ENCODE results near the gene ZBTB42. TPM values are rescaled to one million over a fixed set of nuclear protein-coding genes. Genes with fewer than 3 reads are reported as not detected.

ZBTB42 gene
- total RNA-seq, 1 donor from 2014 or later, result 2.4 TPM

- Mint-ChIP-seq H3K36me3 (ENCODE audit: low read depth, unreplicated experiment) (peaks cover 27% of the 10 kb centered on the region), H3K9me3 (ENCODE audit: unreplicated experiment) (no peaks in the 10 kb centered on the region)
These were observed 25.8 kb upstream of the ZBTB42 start for GRCh38 chr14:104775073-104775489.

GRCh38 chr14:104776481-104776880 lies 24.4 kb upstream of the ZBTB42 start:
- peak overlapping the region; percentile 73 for H3K4me3 Mint-ChIP-seq (ENCODE audit: unreplicated experiment)
- no peaks in the 10 kb centered on the region for H3K4me1 Mint-ChIP-seq (ENCODE audit: unreplicated experiment)
- H3K9me3 Mint-ChIP-seq (ENCODE audit: unreplicated experiment), result no peaks in the 10 kb centered on the region
- no peak for DNase-seq (ENCODE audit: low spot score)
- peaks cover 13% of the 10 kb centered on the region for H3K27me3 Mint-ChIP-seq (ENCODE audit: unreplicated experiment)
- H3K36me3 Mint-ChIP-seq (ENCODE audit: low read depth, unreplicated experiment), result peaks cover 19% of the 10 kb centered on the region
- peak overlapping the region; percentile 57 for H3K27ac Mint-ChIP-seq (ENCODE audit: unreplicated experiment)
- TF ChIP-seq CTCF (IDR thresholded peaks at IDR 0.05; ENCODE audit: unreplicated experiment), result no peak

More at GRCh38 chr14:104775073-104775489, 25.8 kb upstream of the ZBTB42 start:
- DNase-seq (ENCODE audit: low spot score), result no peak
- Mint-ChIP-seq H3K27ac (ENCODE audit: unreplicated experiment) (no peak overlapping the region), H3K4me1 (ENCODE audit: unreplicated experiment) (no peaks in the 10 kb centered on the region), H3K27me3 (ENCODE audit: unreplicated experiment) (peaks cover 10% of the 10 kb centered on the region), H3K4me3 (ENCODE audit: unreplicated experiment) (no peak overlapping the region)
- TF ChIP-seq CTCF (IDR thresholded peaks at IDR 0.05; ENCODE audit: unreplicated experiment), result no peak

GRCh38 chr14:104776961-104777807 lies 23.7 kb upstream of the ZBTB42 start:
- Mint-ChIP-seq H3K9me3 (ENCODE audit: unreplicated experiment) (no peaks in the 10 kb centered on the region), H3K27ac (ENCODE audit: unreplicated experiment) (no peak overlapping the region), H3K4me3 (ENCODE audit: unreplicated experiment) (peak overlapping the region; percentile 73), H3K27me3 (ENCODE audit: unreplicated experiment) (peaks cover 11% of the 10 kb centered on the region), H3K36me3 (ENCODE audit: low read depth, unreplicated experiment) (peaks cover 13% of the 10 kb centered on the region), H3K4me1 (ENCODE audit: unreplicated experiment) (no peaks in the 10 kb centered on the region)
- DNase-seq (ENCODE audit: low spot score), result no peak
- no peak for TF ChIP-seq CTCF (IDR thresholded peaks at IDR 0.05; ENCODE audit: unreplicated experiment)

DNA sequence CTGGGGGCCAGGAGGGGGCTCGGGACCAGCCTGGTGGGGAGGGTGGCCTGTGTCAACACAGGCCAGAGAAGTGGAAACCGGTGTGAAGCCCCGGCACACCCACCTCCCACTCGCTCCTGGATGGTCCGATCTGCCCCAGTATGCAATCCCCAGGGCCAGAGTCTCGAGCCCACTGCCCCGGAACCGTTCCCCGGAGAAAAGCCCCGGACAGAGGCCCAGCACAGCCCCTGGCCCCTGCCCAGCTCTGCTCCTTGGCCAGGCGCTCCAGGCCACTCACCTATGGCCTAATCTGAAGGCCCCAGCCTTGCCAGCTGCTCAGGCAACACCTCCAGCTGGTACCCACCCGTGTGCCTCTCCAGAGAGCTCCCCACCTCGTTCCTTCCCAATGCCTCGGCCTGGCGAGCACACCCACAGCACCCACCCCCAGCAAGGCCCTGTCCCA lies 23.1 kb upstream of the ZBTB42 start:
- H3K4me1 Mint-ChIP-seq (ENCODE audit: unreplicated experiment), result no peaks in the 10 kb centered on the region
- peaks cover 12% of the 10 kb centered on the region for H3K36me3 Mint-ChIP-seq (ENCODE audit: low read depth, unreplicated experiment)
- H3K9me3 Mint-ChIP-seq (ENCODE audit: unreplicated experiment), result no peaks in the 10 kb centered on the region
- H3K27me3 Mint-ChIP-seq (ENCODE audit: unreplicated experiment), result peaks cover 12% of the 10 kb centered on the region
- no peak overlapping the region for H3K4me3 Mint-ChIP-seq (ENCODE audit: unreplicated experiment)
- DNase-seq (ENCODE audit: low spot score), result no peak
- TF ChIP-seq CTCF (IDR thresholded peaks at IDR 0.05; ENCODE audit: unreplicated experiment), result no peak
- H3K27ac Mint-ChIP-seq (ENCODE audit: unreplicated experiment), result no peak overlapping the region

DNA sequence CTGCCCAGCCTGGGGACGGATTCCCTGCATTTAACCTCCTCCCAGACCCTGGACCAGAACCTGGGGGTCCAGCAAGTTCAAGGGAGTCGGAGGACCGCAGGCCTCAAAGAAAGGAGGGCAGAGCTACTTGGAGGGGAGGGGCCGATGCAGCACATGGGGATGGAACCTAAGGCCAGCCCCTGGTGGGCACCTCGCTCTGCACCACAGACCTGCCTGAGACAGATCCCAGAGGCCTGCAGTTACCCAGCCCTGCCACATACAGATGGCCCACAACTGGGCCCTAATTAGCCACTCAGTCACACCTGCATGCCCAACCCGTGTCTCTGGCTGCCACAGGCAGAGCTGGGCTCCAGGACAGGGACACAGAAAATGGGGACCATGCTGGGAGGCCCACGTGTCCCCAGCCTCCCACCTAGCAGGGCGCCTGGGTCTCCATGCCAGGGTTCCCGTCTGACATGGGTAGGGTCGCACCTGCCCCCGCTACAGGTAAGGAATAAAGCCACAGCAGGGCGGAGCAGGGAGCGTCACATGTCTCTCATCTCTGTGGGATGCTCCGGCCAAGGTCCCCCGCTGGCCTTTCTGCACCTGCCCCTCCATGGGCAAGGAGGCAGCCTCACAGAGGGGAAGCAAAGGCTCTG lies 22.1 kb upstream of the ZBTB42 start:
- TF ChIP-seq CTCF (IDR thresholded peaks at IDR 0.05; ENCODE audit: unreplicated experiment), result no peak
- Mint-ChIP-seq H3K4me3 (ENCODE audit: unreplicated experiment) (no peak overlapping the region), H3K4me1 (ENCODE audit: unreplicated experiment) (no peaks in the 10 kb centered on the region), H3K27me3 (ENCODE audit: unreplicated experiment) (peaks cover 10% of the 10 kb centered on the region), H3K36me3 (ENCODE audit: low read depth, unreplicated experiment) (peaks cover 12% of the 10 kb centered on the region), H3K27ac (ENCODE audit: unreplicated experiment) (no peak overlapping the region), H3K9me3 (ENCODE audit: unreplicated experiment) (no peaks in the 10 kb centered on the region)
- DNase-seq (ENCODE audit: low spot score), result no peak
